ENCODE results near the gene CACNA1C.

CACNA1C gene

GRCh38 chr12:2662524-2662923, 609.7 kb downstream of the CACNA1C start:
- in situ Hi-C loops (cut with HindIII; ENCODE audit: low pct_unique_long_range_greater_than_20kb, low sequenced_read_pairs) = no loop called here
- no peak for TF ChIP-seq JUND (IDR thresholded peaks at IDR 0.05; ENCODE audit: low read depth)
- no peak for DNase-seq (ENCODE audit: low read depth in 1 of 2, low spot score in 1 of 2)

GRCh38 chr12:2664721-2665577, 612.2 kb downstream of the CACNA1C start:
- no peak for DNase-seq (ENCODE audit: low read depth in 1 of 2, low spot score in 1 of 2)
- TF ChIP-seq JUND (IDR thresholded peaks at IDR 0.05; ENCODE audit: low read depth) = no peak
- in situ Hi-C loops (cut with HindIII; ENCODE audit: low pct_unique_long_range_greater_than_20kb, low sequenced_read_pairs) = no loop called here

- no peak for DNase-seq (ENCODE audit: low read depth in 1 of 2, low spot score in 1 of 2)
- TF ChIP-seq JUND (IDR thresholded peaks at IDR 0.05; ENCODE audit: low read depth) = no peak
- in situ Hi-C loops (cut with HindIII; ENCODE audit: low pct_unique_long_range_greater_than_20kb, low sequenced_read_pairs) = no loop called here
Measured at GRCh38 chr12:2666411-2666810, 613.6 kb downstream of the CACNA1C start.

GRCh38 chr12:2666846-2667245, 614.1 kb downstream of the CACNA1C start:
- in situ Hi-C loops (cut with HindIII; ENCODE audit: low pct_unique_long_range_greater_than_20kb, low sequenced_read_pairs) = no loop called here
- no peak for DNase-seq (ENCODE audit: low read depth in 1 of 2, low spot score in 1 of 2)
- no peak for TF ChIP-seq JUND (IDR thresholded peaks at IDR 0.05; ENCODE audit: low read depth)

GRCh38 chr12:2667716-2668440, 615.1 kb downstream of the CACNA1C start:
- no peak for TF ChIP-seq JUND (IDR thresholded peaks at IDR 0.05; ENCODE audit: low read depth)
- DNase-seq (ENCODE audit: low read depth in 1 of 2, low spot score in 1 of 2) = no peak
- in situ Hi-C loops (cut with HindIII; ENCODE audit: low pct_unique_long_range_greater_than_20kb, low sequenced_read_pairs) = no loop called here

GRCh38 chr12:2668816-2669215, 616.0 kb downstream of the CACNA1C start:
- in situ Hi-C loops (cut with HindIII; ENCODE audit: low pct_unique_long_range_greater_than_20kb, low sequenced_read_pairs) = no loop called here
- DNase-seq (ENCODE audit: low read depth in 1 of 2, low spot score in 1 of 2) = no peak
- no peak for TF ChIP-seq JUND (IDR thresholded peaks at IDR 0.05; ENCODE audit: low read depth)

- in situ Hi-C loops (cut with HindIII; ENCODE audit: low pct_unique_long_range_greater_than_20kb, low sequenced_read_pairs) = no loop called here
- no peak for TF ChIP-seq JUND (IDR thresholded peaks at IDR 0.05; ENCODE audit: low read depth)
- no peak for DNase-seq (ENCODE audit: low read depth in 1 of 2, low spot score in 1 of 2)
Measured at GRCh38 chr12:2669560-2669959, 616.8 kb downstream of the CACNA1C start.

GRCh38 chr12:2672863-2673262, 620.1 kb downstream of the CACNA1C start:
- TF ChIP-seq JUND (IDR thresholded peaks at IDR 0.05; ENCODE audit: low read depth) = no peak
- no peak for DNase-seq (ENCODE audit: low read depth in 1 of 2, low spot score in 1 of 2)
- in situ Hi-C loops (cut with HindIII; ENCODE audit: low pct_unique_long_range_greater_than_20kb, low sequenced_read_pairs) = no loop called here

GRCh38 chr12:2673966-2674810, 621.4 kb downstream of the CACNA1C start:
- no peak for TF ChIP-seq JUND (IDR thresholded peaks at IDR 0.05; ENCODE audit: low read depth)
- no peak for DNase-seq (ENCODE audit: low read depth in 1 of 2, low spot score in 1 of 2)
- in situ Hi-C loops (cut with HindIII; ENCODE audit: low pct_unique_long_range_greater_than_20kb, low sequenced_read_pairs) = no loop called here

GRCh38 chr12:2675776-2676175, 623.0 kb downstream of the CACNA1C start:
- in situ Hi-C loops (cut with HindIII; ENCODE audit: low pct_unique_long_range_greater_than_20kb, low sequenced_read_pairs) = no loop called here
- TF ChIP-seq JUND (IDR thresholded peaks at IDR 0.05; ENCODE audit: low read depth) = no peak
- DNase-seq (ENCODE audit: low read depth in 1 of 2, low spot score in 1 of 2) = no peak

GRCh38 chr12:2677142-2677880, 624.5 kb downstream of the CACNA1C start:
- TF ChIP-seq JUND (IDR thresholded peaks at IDR 0.05; ENCODE audit: low read depth) = no peak
- in situ Hi-C loops (cut with HindIII; ENCODE audit: low pct_unique_long_range_greater_than_20kb, low sequenced_read_pairs) = no loop called here
- DNase-seq (ENCODE audit: low read depth in 1 of 2, low spot score in 1 of 2) = no peak

GRCh38 chr12:2678426-2678825, 625.6 kb downstream of the CACNA1C start:
- in situ Hi-C loops (cut with HindIII; ENCODE audit: low pct_unique_long_range_greater_than_20kb, low sequenced_read_pairs) = no loop called here
- TF ChIP-seq JUND (IDR thresholded peaks at IDR 0.05; ENCODE audit: low read depth) = no peak
- DNase-seq (ENCODE audit: low read depth in 1 of 2, low spot score in 1 of 2) = no peak
